A549 (cell line): ENCODE measurements around the gene SF3A1. TPM values are rescaled to one million over a fixed set of nuclear protein-coding genes. Genes with fewer than 3 reads are reported as not detected.

ENCODE experiments used
- ATAC-seq, 2 experiments: fragments of 200-7000 bp in 1 of 2; fragments of >200 bp in 1 of 2; cut with Nextera tagmentation in 1 of 2; cut with Tn5 transposase in 1 of 2; 3 replicates each; pipeline versions ENCODE4 v1.8.0 to v1.9.1; 2018 to 2020; ENCODE audit warnings: mild to moderate bottlenecking in 1 of 2, moderate library complexity in 1 of 2
- CTCF ChIA-PET: fragments of 300-600 bp; sonication (Branson Sonifier 250); formaldehyde crosslinking; extraction: SDS; loops from one replicate; lab custom pipeline; 2021; ENCODE audit warnings: antibody characterized with exemption, inconsistent platforms; lab: Yijun Ruan, JAX
- POLR2A ChIA-PET: fragments of 350-600 bp; formaldehyde crosslinking; extraction: SDS; loops from one replicate; lab custom pipeline; 2021; ENCODE audit warnings: antibody characterized with exemption, inconsistent platforms; lab: Yijun Ruan, JAX
- DNase-seq, 2 experiments: peaks; one replicate each; pipeline versions ENCODE4 v3.0.0 to v3.0.0-alpha.2; 2011 to 2016; ENCODE audit warnings: low read depth in 1 of 2, low spot score in 1 of 2
- FAIRE-seq: peaks from 2 replicates; lab custom pipeline; 2011; peaks lifted over from hg19 to GRCh38; lab: Jason Lieb, UNC
- H3K27ac ChIP-seq, 2 experiments: fragments of >200 bp; sonication (Bioruptor Twin); formaldehyde crosslinking; 3 replicates each; pipeline ENCODE4 v1.5.1; 2016 to 2017
- H3K4me1 ChIP-seq: fragments of >200 bp; sonication (Bioruptor Twin); formaldehyde crosslinking; 3 replicates; pipeline ENCODE4 v1.6.1; 2016
- H3K4me2 ChIP-seq: fragments of >200 bp; sonication (Bioruptor Twin); formaldehyde crosslinking; 3 replicates; pipeline ENCODE4 v1.6.1; 2016
- H3K4me3 ChIP-seq: fragments of >200 bp; sonication (Bioruptor Twin); formaldehyde crosslinking; 3 replicates; pipeline ENCODE4 v1.5.1; 2016
- H3K9me3 ChIP-seq: fragments of >200 bp; sonication (Bioruptor Twin); formaldehyde crosslinking; 3 replicates; pipeline ENCODE4 v1.6.1; 2016
- BHLHE40 ChIP-seq: IDR thresholded peaks from 2 replicates; pipeline ENCODE4 v1.6.1; 2012; ENCODE audit warnings: low read depth, low read length, inconsistent platforms
- CBX2 ChIP-seq: fragments of 200-600 bp; sonication (generic); IDR thresholded peaks from 2 replicates; pipeline ENCODE4 v1.6.1; 2016; ENCODE audit warnings: low read depth, mild to moderate bottlenecking, borderline replicate concordance
- CBX8 ChIP-seq: fragments of 200-600 bp; sonication (generic); IDR thresholded peaks from 2 replicates; pipeline ENCODE4 v1.6.1; 2016
- CHD2 ChIP-seq: fragments of 150-350 bp; IDR thresholded peaks from 2 replicates; pipeline ENCODE4 v1.6.1; 2014; ENCODE audit warnings: low read length; ENCODE audit not compliant: partially characterized antibody
- CHD4 ChIP-seq: fragments of 200-600 bp; sonication (generic); IDR thresholded peaks from 2 replicates; pipeline ENCODE4 v1.6.1; 2016; ENCODE audit warnings: antibody characterized with exemption, mild to moderate bottlenecking, borderline replicate concordance
- EHF ChIP-seq: fragments of 250-450 bp; sonication (Bioruptor Pico); IDR thresholded peaks from 2 replicates; pipeline ENCODE4 v1.5.0; 2020; ENCODE audit warnings: mild to moderate bottlenecking
- EHMT2 ChIP-seq: fragments of 200-600 bp; sonication (generic); IDR thresholded peaks from 2 replicates; pipeline ENCODE4 v1.6.1; 2016; ENCODE audit warnings: antibody characterized with exemption, low read depth, mild to moderate bottlenecking, moderate library complexity
- ESRRA ChIP-seq: fragments of 150-350 bp; IDR thresholded peaks from 2 replicates; pipeline ENCODE4 v1.6.1; 2014; ENCODE audit warnings: mild to moderate bottlenecking, low read length, borderline replicate concordance
- FOSL2 ChIP-seq, 2 experiments: fragments of 450-650 bp in 1 of 2; fragments of >200 bp in 1 of 2; sonication (Bioruptor Twin) in 1 of 2; formaldehyde crosslinking; IDR thresholded peaks; 2 replicates each; pipeline versions ENCODE4 v1.5.0 to v1.6.1; 2016 to 2020; ENCODE audit warnings: mild to moderate bottlenecking in 1 of 2, moderate library complexity in 1 of 2
- FOXS1 ChIP-seq: fragments of 250-450 bp; sonication (Bioruptor Pico); IDR thresholded peaks from 2 replicates; pipeline ENCODE4 v1.5.0; 2020; ENCODE audit warnings: mild to moderate bottlenecking, moderate library complexity
- GATA3 ChIP-seq: IDR thresholded peaks from 2 replicates; pipeline ENCODE4 v1.6.1; 2012; ENCODE audit warnings: borderline replicate concordance
- HEYL ChIP-seq: fragments of 250-450 bp; sonication (Bioruptor Pico); IDR thresholded peaks from 2 replicates; pipeline ENCODE4 v1.8.0; 2021; ENCODE audit warnings: mild to moderate bottlenecking, moderate library complexity
- HOXA7 ChIP-seq: fragments of 250-450 bp; sonication (Bioruptor Pico); IDR thresholded peaks from 2 replicates; pipeline ENCODE4 v1.5.0; 2020; ENCODE audit warnings: mild to moderate bottlenecking, moderate library complexity
- JUNB ChIP-seq: fragments of >200 bp; sonication (Bioruptor Twin); formaldehyde crosslinking; IDR thresholded peaks from 2 replicates; pipeline ENCODE4 v1.6.1; 2016
- KDM1A ChIP-seq: fragments of 200-600 bp; sonication (generic); IDR thresholded peaks from 2 replicates; pipeline ENCODE4 v1.6.1; 2016; ENCODE audit warnings: low read depth, mild to moderate bottlenecking
- KDM5A ChIP-seq: fragments of 200-600 bp; sonication (generic); IDR thresholded peaks from 2 replicates; pipeline ENCODE4 v1.6.1; 2016; ENCODE audit warnings: antibody characterized with exemption, mild to moderate bottlenecking
- MAZ ChIP-seq: fragments of 150-350 bp; IDR thresholded peaks from 2 replicates; pipeline ENCODE4 v1.6.1; 2014; ENCODE audit warnings: antibody characterized with exemption, low read depth, low read length, borderline replicate concordance
- NFE2L2 ChIP-seq: fragments of 150-350 bp; conservative IDR thresholded peaks from 2 replicates; pipeline ENCODE4 v1.6.1; 2014; ENCODE audit warnings: low read length
- RARB ChIP-seq: fragments of 250-450 bp; sonication (Bioruptor Pico); IDR thresholded peaks from 2 replicates; pipeline ENCODE4 v1.8.0; 2021; ENCODE audit warnings: mild to moderate bottlenecking, moderate library complexity
- SMC3 ChIP-seq: fragments of >200 bp; sonication (Bioruptor Twin); formaldehyde crosslinking; IDR thresholded peaks from 3 replicates; pipeline ENCODE4 v1.6.1; 2018; ENCODE audit warnings: inconsistent platforms
- ZC3H11A ChIP-seq: fragments of 450-650 bp; IDR thresholded peaks from 2 replicates; pipeline ENCODE4 v1.6.1; 2014; ENCODE audit warnings: antibody characterized with exemption, mild to moderate bottlenecking
- WGBS: methylation state at CpG from one replicate; pipeline ENCODE4 v1.1.6; 2017; ENCODE audit errors: missing lambda C conversion rate; 5-methylcytosine and 5-hydroxymethylcytosine counted together
- polyA plus RNA-seq, 4 experiments: library from polyadenylated mRNA; depleted of rRNA in 3 of 4; stranded (reverse); fragments of >200 nt; fragmentation: RNase III in 1 of 4; extraction: RNeasy Plus Mini Kit Qiagen cat#74134 plus additional on column Dnase treatment in 1 of 4; gene quantifications; 2 replicates in 3 of 4; 3 replicates in 1 of 4; pipeline ENCODE4 v1.2.3, GENCODE V29; 2011 to 2017
- TF ChIP-seq, protein P1 (sequence below): fragments of 150-350 bp; IDR thresholded peaks from 2 replicates; pipeline ENCODE4 v1.6.1; 2014; ENCODE audit warnings: low read depth, mild to moderate bottlenecking, low read length
- TF ChIP-seq, protein P2 (sequence below): IDR thresholded peaks from 2 replicates; pipeline ENCODE4 v1.6.1; 2012
- TF ChIP-seq, protein P3 (sequence below): IDR thresholded peaks from 2 replicates; pipeline ENCODE4 v1.6.1; 2012; ENCODE audit warnings: low read depth, borderline replicate concordance
- TF ChIP-seq, protein P4 (sequence below): IDR thresholded peaks from 2 replicates; pipeline ENCODE4 v1.6.1; 2012
- TF ChIP-seq, protein P5 (sequence below): fragments of >200 bp; sonication (Bioruptor Twin); formaldehyde crosslinking; IDR thresholded peaks from 3 replicates; pipeline ENCODE4 v1.6.1; 2016

Gene SF3A1
- polyA plus RNA-seq, 2 of the 4 experiments (the other 2 are of a cell fraction) = 47.0 to 57.9 TPM

DNA sequence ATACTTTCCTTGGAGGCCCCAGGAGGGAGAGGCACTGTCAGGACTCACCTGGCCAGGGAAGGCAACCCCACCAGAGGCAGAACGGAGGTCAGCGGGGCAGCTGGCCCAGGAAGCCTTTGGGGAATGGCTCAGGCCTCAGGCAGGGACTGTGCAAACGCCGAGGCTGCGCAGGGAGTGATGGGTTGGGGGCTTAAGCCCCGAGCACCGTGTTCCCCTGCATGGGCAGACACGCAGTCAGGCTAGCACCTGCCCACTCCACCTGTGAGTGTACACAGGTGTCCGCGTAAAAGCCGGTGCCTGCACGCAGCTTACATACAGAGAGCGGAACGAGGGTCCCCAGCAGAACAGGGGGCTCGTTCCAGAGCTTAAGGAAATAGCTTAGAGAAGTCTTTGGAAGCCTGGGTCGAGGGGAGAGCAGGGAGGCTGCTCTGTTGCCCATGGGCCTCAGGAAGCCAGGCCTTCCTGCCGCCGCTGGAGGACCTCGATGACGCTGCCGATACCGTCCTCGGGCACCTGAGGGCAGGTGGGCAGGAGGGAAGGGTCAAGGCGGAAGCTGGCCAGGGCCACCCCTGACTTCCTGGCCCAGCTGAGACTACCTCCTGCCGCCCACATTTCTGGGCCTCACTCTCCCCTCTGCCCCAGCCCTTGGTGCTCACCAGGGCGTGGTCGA is 71.4 kb downstream of the SF3A1 start:
- POLR2A ChIA-PET = no interaction called here

DNA sequence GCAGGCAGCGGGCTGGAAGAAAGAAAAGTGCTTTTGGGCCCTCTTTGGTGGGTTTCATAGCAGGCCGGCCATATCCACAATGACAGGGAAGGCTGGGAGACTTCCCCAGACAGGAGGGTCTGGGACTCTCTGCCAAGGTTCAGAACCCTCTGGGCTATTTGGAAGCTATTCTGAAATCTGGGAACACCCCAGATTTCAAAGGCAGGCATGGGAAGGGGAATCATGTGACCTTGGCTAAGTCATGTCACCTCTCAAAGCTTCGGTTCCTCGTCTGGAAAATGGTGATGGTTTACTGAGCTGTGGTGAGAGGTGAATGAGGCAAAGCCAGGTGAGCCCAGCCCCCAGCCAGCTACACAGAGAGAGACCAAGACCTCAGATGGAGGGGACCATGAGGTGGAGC is 72.0 kb downstream of the SF3A1 start:
- TF ChIP-seq, protein P1, sequence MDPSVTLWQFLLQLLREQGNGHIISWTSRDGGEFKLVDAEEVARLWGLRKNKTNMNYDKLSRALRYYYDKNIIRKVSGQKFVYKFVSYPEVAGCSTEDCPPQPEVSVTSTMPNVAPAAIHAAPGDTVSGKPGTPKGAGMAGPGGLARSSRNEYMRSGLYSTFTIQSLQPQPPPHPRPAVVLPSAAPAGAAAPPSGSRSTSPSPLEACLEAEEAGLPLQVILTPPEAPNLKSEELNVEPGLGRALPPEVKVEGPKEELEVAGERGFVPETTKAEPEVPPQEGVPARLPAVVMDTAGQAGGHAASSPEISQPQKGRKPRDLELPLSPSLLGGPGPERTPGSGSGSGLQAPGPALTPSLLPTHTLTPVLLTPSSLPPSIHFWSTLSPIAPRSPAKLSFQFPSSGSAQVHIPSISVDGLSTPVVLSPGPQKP = no peak
- no peak for TF ChIP-seq CHD4
- no peak for TF ChIP-seq FOSL2 (IDR thresholded peaks at IDR 0.05)
- TF ChIP-seq FOSL2 (CRISPR knock-in tag; IDR thresholded peaks at IDR 0.05) = no peak
- no peak for TF ChIP-seq ZC3H11A
- no peak for TF ChIP-seq ESRRA
- TF ChIP-seq BHLHE40 = no peak
- no peak for TF ChIP-seq KDM5A
- no peak for TF ChIP-seq HOXA7 (CRISPR knock-in tag)
- no peak for TF ChIP-seq RARB (CRISPR knock-in tag)
- TF ChIP-seq CHD2 = no peak
- TF ChIP-seq KDM1A = no peak
- no peak for TF ChIP-seq EHF (CRISPR knock-in tag)
- TF ChIP-seq, protein P2, sequence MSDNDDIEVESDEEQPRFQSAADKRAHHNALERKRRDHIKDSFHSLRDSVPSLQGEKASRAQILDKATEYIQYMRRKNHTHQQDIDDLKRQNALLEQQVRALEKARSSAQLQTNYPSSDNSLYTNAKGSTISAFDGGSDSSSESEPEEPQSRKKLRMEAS = no peak
- TF ChIP-seq JUNB = no peak
- H3K9me3 ChIP-seq = no peaks in the 10 kb centered on the region
- DNase-seq (no peak), FAIRE-seq (no peak), ATAC-seq (no peak)
- peak overlapping the region in 1 of 2 experiments; percentile 92; a peak in 3 of 6 replicates for H3K27ac ChIP-seq
- no peak overlapping the region for H3K4me2 ChIP-seq
- WGBS = 85% methylated on average over 4 of the region's 4 CpGs
- ChIA-PET POLR2A (no interaction called here), CTCF (interaction anchor here (2.2 to 4.0 kb wide), 2 partner anchors 21 to 177 kb away, joined by 12 to 34 read pairs; no protein-coding TSS in a partner anchor)
- H3K4me1 ChIP-seq = peaks cover 26% of the 10 kb centered on the region
- H3K4me3 ChIP-seq = no peak overlapping the region

More for the DNA sequence above, 71.4 kb downstream of the SF3A1 start:
- Histone ChIP-seq H3K9me3 (no peaks in the 10 kb centered on the region), H3K4me3 (no peak overlapping the region), H3K4me2 (no peak overlapping the region), H3K4me1 (peaks cover 31% of the 10 kb centered on the region), H3K27ac (peak overlapping the region; percentile 76 to 92; a peak in 4 of 6 replicates)
- no peak for TF ChIP-seq MAZ
- no peak for TF ChIP-seq KDM5A
- no peak for TF ChIP-seq GATA3
- TF ChIP-seq HEYL = no peak
- no peak for TF ChIP-seq EHMT2
- TF ChIP-seq, protein P3, sequence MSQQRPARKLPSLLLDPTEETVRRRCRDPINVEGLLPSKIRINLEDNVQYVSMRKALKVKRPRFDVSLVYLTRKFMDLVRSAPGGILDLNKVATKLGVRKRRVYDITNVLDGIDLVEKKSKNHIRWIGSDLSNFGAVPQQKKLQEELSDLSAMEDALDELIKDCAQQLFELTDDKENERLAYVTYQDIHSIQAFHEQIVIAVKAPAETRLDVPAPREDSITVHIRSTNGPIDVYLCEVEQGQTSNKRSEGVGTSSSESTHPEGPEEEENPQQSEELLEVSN = no peak
- no peak for TF ChIP-seq FOXS1 (CRISPR knock-in tag)
- TF ChIP-seq, protein P4, sequence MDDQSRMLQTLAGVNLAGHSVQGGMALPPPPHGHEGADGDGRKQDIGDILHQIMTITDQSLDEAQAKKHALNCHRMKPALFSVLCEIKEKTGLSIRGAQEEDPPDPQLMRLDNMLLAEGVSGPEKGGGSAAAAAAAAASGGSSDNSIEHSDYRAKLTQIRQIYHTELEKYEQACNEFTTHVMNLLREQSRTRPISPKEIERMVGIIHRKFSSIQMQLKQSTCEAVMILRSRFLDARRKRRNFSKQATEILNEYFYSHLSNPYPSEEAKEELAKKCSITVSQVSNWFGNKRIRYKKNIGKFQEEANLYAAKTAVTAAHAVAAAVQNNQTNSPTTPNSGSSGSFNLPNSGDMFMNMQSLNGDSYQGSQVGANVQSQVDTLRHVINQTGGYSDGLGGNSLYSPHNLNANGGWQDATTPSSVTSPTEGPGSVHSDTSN = no peak
- TF ChIP-seq CBX8 = no peak
- no peak for TF ChIP-seq CHD2
- TF ChIP-seq CHD4 = no peak
- TF ChIP-seq BHLHE40 = no peak
- no peak for TF ChIP-seq SMC3
- no peak for TF ChIP-seq NFE2L2
- TF ChIP-seq CBX2 = no peak
- TF ChIP-seq, protein P2 = no peak
- TF ChIP-seq, protein P5, sequence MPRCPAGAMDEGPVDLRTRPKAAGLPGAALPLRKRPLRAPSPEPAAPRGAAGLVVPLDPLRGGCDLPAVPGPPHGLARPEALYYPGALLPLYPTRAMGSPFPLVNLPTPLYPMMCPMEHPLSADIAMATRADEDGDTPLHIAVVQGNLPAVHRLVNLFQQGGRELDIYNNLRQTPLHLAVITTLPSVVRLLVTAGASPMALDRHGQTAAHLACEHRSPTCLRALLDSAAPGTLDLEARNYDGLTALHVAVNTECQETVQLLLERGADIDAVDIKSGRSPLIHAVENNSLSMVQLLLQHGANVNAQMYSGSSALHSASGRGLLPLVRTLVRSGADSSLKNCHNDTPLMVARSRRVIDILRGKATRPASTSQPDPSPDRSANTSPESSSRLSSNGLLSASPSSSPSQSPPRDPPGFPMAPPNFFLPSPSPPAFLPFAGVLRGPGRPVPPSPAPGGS = no peak
- CTCF ChIA-PET = interaction anchor here (1.0 to 4.0 kb wide), 8 partner anchors 8 to 196 kb away, joined by 3 to 34 read pairs (median 4); no protein-coding TSS in a partner anchor
- DNase-seq = no peak
- ATAC-seq = no peak
- 96% methylated on average over 20 of the region's 27 CpGs for WGBS
- no peak for FAIRE-seq
